Measurements from ENCODE around the gene RPS6KB2. TPM values are rescaled to one million over a fixed set of nuclear protein-coding genes. Genes with fewer than 3 reads are reported as not detected.
A peak's percentile ranks its signal among the peaks of the same experiment; 100 is the strongest.
"Not testable (repeated sequence)": the region's sequence is repeated elsewhere in the genome, so short reads cannot be mapped to it uniquely, and the experiment has no call there.

The RPS6KB2 gene
- total RNA-seq, 1 experiment from 2014 or later: 36.6 TPM

DNA sequence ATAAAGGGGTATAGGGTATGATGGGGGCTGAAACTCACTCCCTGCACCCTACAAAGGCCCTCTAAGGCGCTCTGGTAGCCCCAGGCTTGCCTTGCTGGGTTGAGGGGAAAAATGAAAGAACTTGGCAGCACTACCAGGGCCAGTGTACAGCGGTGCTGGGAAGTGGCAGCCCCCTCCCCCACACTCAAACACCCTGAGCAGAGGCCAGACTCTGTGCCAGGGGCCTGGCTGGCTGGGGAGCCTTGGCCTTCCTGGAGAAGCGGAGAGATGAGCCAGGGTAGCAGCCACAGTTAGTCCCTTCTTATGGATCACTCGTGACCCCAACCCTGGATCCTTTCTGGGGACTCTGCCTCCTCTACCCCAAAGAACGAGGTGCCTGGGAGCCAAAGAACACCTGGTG, 38.1 kb downstream of the RPS6KB2 start:
- DNase-seq (ENCODE audit: low read depth): no peak

DNA sequence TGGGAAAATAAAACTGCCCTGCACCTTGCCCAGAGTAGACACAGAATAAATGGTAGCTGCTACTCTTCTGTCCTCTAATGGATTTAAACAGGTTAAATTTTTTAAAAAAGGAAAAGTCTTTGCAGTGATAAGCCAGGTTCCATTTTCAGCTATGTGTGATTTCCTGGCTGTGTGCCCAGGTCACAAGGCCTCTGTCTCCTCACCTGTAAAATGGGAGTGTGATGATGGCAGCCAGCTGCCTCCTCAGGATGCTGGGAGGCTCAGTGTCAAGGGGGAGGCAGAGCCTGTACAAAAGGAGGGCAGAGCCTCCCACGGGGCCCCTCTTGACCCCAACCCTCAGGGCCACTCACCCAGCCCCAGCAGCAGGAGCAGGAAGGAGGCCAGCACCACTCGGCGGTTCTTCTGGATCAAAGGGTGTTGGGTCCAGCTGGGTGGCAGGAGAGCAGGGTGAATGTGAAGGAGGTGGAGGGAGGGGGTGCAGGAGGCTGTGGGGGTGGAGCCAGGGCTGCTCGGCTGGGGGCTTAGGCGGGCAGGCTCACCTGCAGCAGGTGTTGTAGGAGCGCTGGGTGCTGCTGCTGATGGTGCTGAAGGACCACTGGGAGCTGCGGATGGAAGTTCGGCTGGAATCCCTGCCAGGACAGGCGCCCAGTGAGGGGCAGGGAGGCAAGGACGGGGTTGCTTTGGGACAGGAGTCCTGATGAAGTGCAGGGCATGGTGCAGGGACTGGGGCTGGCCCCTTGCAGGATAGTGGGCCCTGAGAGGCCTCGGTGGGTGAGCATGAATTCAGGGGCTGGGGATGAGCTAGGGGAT, 38.9 kb downstream of the RPS6KB2 start:
- DNase-seq (ENCODE audit: low read depth): no peak

DNA sequence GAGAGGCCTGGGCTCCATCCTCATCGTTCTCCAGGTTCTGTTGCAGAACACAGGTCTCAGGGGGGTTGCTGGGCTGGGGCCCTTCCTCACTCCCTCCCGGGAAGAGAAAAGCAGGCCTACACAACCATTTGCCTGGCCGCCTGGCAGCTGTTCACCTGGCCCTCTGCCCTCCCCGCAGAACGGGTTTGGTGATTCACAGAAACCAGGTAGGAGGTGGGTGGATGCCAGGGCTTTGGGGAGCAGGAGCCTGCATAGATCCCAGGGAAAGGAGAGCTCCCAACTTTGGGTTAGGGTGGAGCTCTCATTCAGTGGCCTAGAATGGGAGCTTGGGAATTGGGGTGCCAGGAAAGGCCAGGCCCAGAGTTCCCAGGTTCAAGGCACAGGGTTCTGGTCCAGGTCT, 39.8 kb downstream of the RPS6KB2 start:
- DNase-seq (ENCODE audit: low read depth): peak; percentile 54

DNA sequence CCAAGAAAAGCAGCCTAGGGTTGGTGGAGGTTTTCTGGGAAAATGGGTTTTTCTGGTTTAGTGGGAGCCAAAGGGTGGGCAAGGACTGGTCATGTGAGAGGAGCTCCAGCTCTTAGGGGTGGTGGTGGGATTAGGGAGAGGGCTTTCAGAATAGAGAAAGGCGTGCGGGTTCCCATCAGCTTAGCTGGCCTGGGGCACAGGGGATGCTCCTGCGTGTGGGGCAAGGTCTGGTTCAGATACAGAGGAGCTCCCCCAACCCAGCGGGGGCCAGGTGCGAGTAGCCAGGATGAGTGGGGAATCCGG, 40.1 kb downstream of the RPS6KB2 start:
- DNase-seq (ENCODE audit: low read depth): no peak

DNA sequence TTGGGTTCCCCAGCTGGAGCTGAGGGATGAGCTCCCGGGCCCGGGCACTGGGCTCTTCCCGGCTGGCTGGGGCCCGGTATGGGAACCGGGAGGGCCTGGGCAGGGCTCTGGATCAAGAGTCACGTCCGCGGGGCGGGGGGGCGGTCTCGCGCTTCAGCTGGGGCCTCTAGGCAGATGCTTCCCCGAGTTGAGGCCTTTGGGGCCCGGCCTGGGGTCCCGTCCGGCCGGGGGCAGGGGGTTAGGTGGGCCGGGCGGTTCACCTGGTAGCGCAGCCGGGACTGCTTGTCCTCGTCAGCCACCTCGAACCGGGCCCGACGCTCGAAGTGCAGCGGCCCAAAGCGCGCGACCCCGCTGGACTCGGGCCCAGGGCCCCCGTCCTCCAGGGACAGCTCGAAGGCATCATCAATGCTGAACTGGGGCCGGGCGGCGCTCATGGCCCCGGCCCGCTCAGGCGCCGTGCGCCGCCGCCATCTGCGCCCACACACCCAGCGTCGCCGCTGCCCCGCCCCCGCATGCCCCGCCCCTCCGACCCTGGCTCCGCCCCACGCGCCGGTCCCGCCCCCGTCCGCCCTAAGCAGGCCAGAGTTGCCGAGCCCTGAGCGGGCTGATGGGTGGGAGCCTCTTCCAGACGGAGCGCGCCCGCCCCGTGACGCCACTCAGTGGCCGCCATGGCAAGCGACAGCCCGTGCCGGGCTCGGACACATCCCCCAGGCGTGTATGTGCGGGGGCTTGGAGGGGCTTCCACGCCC, 40.6 kb downstream of the RPS6KB2 start, which contains the start of gene TMEM134:
TSS of gene TMEM134 (minus strand) at position 493 of the 749 bp plus-strand sequence. CDS start at position 434, 59 bp downstream.
- DNase-seq (ENCODE audit: low read depth): peak; percentile 85

DNA sequence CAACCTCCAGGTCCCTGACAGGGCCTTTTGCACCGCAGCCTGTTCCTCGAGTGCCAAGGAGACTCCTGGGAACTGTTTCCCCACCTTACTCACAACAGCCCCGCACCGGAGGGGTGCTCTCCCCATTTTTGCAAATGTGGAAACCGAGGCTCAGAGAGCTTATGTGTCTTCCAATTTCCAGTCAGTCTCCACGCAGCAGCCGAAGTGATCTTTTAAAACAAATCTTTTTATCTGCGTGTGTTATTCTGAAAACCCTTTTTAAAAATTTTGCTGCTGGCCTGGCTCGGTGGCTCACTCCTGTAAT, 41.2 kb downstream of the RPS6KB2 start:
- DNase-seq (ENCODE audit: low read depth): no peak

DNA sequence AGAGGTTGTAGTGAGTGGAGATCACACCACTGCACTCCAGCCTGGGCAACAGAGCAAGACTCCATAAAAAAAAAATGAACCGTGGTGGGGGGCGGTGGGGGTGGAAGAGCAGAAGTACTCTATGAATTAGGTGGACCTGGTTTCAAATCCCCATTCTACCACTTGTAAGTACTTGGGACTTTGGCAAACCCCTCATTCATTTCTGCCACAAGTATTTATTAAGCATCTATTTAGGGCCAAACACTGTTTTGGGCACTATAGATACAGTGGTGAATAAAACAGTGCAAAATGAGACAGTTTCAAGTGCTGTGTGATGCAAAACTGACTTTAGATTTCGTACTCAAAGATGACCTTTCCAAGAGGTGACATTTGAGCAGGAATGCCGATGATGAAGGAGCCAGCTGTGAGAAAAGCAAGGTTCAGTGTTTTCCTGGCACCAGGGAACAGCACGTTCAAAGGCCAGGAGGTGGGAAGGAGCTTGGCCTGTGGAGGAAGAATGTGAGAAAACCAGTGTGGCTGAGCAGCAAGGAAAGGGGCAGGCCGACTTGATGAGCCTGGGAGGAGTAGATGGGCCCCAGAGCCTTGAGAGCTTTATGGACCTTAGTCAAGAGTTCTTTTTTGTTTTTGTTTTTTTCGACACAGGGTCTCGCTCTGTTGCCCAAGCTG, 42.2 kb downstream of the RPS6KB2 start:
- DNase-seq (ENCODE audit: low read depth): no peak

DNA sequence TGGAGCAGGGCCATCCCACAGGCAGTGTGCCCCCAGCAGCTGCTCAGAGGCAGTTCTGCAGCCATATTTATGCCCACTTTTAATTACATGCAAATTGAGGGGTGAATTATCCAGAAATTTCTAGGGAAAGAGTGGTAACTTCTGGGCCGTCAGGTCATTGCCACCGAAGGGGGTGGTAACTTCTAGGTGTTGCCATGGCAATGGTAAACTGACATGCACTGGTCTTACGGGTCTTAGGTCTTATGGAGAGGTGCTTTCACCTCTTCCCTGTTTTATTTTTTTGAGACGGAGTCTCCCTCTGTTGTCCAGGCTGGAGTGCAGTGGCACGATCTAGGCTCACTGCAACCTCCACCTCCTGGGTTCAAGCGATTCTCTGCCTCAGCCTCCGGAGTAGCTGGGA, 44.6 kb downstream of the RPS6KB2 start:
- DNase-seq (ENCODE audit: low read depth): no peak

DNA sequence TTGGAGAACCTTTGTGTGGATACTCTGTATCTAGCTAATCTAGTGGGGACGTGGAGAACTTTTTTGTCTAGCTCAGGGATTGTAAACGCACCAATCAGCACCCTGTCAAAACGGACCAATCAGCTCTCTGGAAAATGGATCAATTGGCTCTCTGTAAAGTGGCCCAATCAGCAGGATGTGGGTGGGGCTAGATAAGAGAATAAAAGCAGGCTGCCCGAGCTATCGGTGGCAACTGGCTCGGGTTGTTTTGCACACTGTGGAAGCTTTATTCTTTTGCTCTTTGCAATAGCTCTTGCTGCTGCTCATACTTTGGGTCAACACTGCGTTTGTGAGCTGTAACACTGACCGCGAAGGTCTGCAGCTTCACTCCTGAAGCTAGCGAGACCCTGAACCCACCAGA, 48.4 kb downstream of the RPS6KB2 start:
- not testable (repeated sequence) for DNase-seq (ENCODE audit: low read depth)

DNA sequence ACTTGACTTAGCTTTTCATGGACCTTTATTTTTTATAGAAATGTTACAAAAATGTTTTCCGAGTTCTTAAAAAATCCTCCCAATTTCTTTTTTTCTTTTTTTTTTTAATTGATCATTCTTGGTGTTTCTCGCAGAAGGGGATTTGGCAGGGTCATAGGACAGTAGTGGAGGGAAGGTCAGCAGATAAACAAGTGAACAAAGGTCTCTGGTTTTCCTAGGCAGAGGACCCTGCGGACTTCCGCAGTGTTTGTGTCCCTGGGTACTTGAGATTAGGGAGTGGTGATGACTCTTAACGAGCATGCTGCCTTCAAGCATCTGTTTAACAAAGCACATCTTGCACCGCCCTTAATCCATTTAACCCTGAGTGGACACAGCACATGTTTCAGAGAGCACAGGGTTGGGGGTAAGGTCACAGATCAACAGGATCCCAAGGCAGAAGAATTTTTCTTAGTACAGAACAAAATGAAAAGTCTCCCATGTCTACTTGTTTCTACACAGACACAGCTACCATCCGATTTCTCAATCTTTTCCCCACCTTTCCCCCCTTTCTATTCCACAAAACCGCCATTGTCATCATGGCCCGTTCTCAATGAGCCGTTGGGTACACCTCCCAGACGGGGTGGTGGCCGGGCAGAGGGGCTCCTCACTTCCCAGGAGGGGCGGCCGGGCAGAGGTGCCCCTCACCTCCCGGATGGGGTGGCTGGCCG, 49.2 kb downstream of the RPS6KB2 start:
- not testable (repeated sequence) for DNase-seq (ENCODE audit: low read depth)

DNA sequence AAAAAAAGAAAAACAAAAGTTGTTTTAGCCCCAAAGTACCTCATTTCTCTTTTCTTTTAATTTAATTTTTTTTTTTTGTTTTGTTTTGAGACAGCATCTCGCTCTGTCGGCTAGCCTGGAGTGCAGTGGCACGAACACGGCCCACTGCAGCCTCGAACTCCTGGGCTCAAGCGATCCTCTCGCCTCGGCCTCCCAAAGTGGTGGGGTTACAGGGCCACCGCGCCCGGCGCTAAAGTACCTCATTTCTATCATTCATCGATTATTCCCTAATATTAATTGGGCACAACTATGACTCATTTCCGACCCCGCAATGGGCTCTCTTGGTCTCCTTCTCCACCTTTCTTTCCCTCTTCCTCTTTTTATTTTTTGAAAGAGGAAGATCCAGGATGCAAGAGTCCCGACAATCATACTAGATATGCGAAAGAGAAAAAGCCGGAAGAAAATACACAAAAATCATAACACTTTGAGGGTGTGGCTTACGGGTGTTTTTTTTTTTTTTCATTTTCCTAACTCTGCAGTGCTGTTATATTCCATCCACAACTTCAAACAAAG, 54.1 kb downstream of the RPS6KB2 start:
- DNase-seq (ENCODE audit: low read depth): no peak

DNA sequence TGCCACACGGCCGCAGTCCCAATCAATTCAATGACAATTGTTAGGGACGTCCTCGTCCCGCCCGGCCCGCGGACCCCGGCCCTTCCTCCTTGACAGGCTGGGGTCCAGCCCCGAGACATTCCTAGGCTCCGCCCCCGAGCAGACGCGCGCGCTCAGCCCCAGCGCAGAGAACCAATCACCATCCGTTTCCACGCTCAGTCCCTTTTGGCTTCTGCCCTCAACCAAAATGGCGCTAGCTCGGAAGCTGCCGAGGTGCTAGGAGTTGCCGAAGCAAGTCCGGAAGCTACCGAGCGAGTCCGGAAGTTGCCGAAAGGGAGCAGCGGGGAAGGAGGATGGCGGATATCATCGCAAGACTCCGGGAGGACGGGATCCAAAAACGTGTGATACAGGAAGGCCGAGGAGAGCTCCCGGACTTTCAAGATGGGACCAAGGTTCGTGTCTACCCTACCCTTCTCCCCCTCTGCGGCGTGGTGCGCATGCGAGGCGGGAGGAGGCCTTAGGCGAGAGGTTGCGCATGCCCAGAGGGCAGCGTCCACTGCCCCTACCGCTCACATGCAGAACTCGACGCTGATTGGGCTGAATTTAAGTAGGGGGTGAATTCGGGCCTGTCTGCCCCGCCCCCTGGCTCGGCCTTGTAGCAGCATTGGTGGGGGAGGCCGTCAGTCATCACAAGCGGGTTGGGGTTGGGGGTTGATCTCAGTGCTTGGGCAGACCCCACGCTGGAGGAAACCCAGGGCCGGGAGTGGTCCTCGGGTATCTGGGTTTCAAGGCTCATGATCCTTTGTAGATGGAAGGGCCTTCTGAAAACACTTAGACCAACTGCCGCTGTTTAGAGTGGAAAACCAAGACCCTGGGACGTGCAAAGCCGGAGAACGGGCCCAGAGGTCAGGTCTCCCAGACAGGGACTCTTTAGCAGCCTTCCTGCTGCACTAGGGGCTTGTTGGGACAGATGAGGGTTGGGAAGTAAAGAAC, 54.8 kb downstream of the RPS6KB2 start, which contains the start of gene AIP:
TSS of gene AIP (plus strand) at position 200 of the 972 bp plus-strand sequence. CDS start at position 333, 133 bp downstream.
- peak; percentile 98 for DNase-seq (ENCODE audit: low read depth)

DNA sequence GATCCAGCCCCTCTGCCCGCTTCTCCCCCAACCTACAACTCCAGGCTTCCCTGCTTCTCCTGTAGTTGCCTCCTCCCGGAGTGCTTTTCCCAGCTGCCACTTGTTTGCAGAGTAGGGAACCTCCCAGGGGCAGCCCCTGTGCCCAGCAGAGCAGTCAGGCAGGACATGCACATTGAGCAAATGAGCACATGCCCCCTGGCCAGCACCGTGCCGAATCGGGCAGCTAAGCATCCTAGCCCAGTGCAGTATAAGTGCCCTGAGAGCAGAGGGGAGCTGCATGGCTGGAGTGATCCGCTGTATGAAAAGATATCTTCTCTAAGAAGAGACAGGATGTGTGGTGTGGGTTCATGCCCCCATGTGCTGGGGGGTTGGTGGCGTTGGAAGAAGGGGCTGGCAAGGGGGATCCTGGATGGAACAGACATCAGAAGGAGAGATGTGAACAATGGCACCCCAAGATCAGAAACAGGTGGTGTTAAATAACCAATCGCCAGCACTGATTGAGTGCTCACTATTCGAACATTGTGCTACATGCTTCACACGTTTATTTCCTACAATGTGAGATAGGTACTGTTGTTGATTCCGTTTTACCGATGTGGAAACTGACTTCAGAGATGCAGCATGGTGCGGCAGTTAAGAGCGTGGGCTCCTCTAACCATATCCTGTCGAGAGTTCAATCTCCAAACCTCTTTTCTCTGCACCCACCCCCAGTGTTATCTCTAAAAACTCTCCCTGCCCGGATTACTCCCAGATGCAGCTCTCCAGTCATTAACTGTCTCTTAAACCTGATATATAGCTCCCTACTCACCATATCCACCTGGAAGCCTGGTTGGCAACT, 55.8 kb downstream of the RPS6KB2 start:
- no peak for DNase-seq (ENCODE audit: low read depth)

DNA sequence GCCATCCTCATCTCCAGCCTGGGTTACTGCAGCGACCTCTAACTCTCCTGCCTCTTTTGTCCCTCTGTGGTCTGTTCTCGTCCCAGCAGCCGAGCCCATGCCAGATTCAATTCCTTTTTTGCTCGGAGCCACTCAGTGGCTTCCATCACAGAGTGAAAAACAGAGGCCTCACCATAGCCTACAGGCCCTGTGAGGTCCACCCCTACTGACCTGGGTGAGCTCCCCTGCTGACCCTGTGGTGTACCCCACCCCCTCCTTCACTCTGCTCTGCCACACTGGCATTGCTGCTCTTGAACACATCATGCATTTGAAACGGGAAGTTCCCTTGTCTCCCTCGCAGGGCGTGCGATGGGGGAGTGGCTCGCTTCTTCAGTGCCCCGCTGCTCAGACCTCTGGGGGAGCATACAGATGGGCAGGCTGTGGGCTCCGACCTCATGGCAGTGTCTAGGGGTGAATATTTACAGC, 56.6 kb downstream of the RPS6KB2 start:
- no peak for DNase-seq (ENCODE audit: low read depth)

Other genes starting within 250 kb of the RPS6KB2 start
- gene GRK2, start 162.0 kb upstream of the RPS6KB2 start, total RNA-seq (2014; rRNA removed; shearing (Covaris generic)): 21.8 and 39.3 TPM in 2 replicates
- 9.8 and 14.9 TPM in 2 replicates for gene ANKRD13D, start 139.2 kb upstream of the RPS6KB2 start, total RNA-seq (2014; rRNA removed; shearing (Covaris generic))
- gene SSH3, start 125.0 kb upstream of the RPS6KB2 start, total RNA-seq (2014; rRNA removed; shearing (Covaris generic)): 17.5 and 18.4 TPM in 2 replicates
- 127 and 137 TPM in 2 replicates for gene POLD4, start 74.9 kb upstream of the RPS6KB2 start, total RNA-seq (2014; rRNA removed; shearing (Covaris generic))
- 16.2 and 22.6 TPM in 2 replicates for gene CLCF1, start 54.9 kb upstream of the RPS6KB2 start, total RNA-seq (2014; rRNA removed; shearing (Covaris generic))
- gene RAD9A, start 36.5 kb upstream of the RPS6KB2 start, total RNA-seq (2014; rRNA removed; shearing (Covaris generic)): 7.3 and 13.3 TPM in 2 replicates
- 223 and 247 TPM in 2 replicates for gene PPP1CA, start 26.6 kb upstream of the RPS6KB2 start, total RNA-seq (2014; rRNA removed; shearing (Covaris generic))
- gene TBC1D10C, start 24.4 kb upstream of the RPS6KB2 start, total RNA-seq (2014; rRNA removed; shearing (Covaris generic)): not detected in 2 replicates
- gene CARNS1, start 12.8 kb upstream of the RPS6KB2 start, total RNA-seq (2014; rRNA removed; shearing (Covaris generic)): 0.22 TPM in 1 of 2 replicates, not detected in the other
- gene PTPRCAP, start 9.2 kb downstream of the RPS6KB2 start, total RNA-seq (2014; rRNA removed; shearing (Covaris generic)): 0.20 and 0.47 TPM in 2 replicates
- 79.7 and 137 TPM in 2 replicates for gene CORO1B, start 15.0 kb downstream of the RPS6KB2 start, total RNA-seq (2014; rRNA removed; shearing (Covaris generic))
- not detected in 2 replicates for gene GPR152, start 24.2 kb downstream of the RPS6KB2 start, total RNA-seq (2014; rRNA removed; shearing (Covaris generic))
- gene CABP4, start 26.9 kb downstream of the RPS6KB2 start, total RNA-seq (2014; rRNA removed; shearing (Covaris generic)): 6.9 and 9.0 TPM in 2 replicates
- 13.5 and 16.1 TPM in 2 replicates for gene TMEM134, start 40.8 kb downstream of the RPS6KB2 start, total RNA-seq (2014; rRNA removed; shearing (Covaris generic))
- gene AIP, start 54.5 kb downstream of the RPS6KB2 start, total RNA-seq (2014; rRNA removed; shearing (Covaris generic)): 65.7 and 81.6 TPM in 2 replicates
- 18.7 and 36.7 TPM in 2 replicates for gene PITPNM1, start 76.9 kb downstream of the RPS6KB2 start, total RNA-seq (2014; rRNA removed; shearing (Covaris generic))
- 63.8 and 71.7 TPM in 2 replicates for gene CDK2AP2, start 79.7 kb downstream of the RPS6KB2 start, total RNA-seq (2014; rRNA removed; shearing (Covaris generic))
- gene CABP2, start 95.0 kb downstream of the RPS6KB2 start, total RNA-seq (2014; rRNA removed; shearing (Covaris generic)): not detected in 2 replicates
- 436 and 441 TPM in 2 replicates for gene GSTP1, start 155.3 kb downstream of the RPS6KB2 start, total RNA-seq (2014; rRNA removed; shearing (Covaris generic))
- gene NDUFV1, start 178.4 kb downstream of the RPS6KB2 start, total RNA-seq (2014; rRNA removed; shearing (Covaris generic)): 118 and 153 TPM in 2 replicates
- 2.6 and 5.7 TPM in 2 replicates for gene NUDT8, start 201.4 kb downstream of the RPS6KB2 start, total RNA-seq (2014; rRNA removed; shearing (Covaris generic))
- not detected in 2 replicates for gene TBX10, start 211.3 kb downstream of the RPS6KB2 start, total RNA-seq (2014; rRNA removed; shearing (Covaris generic))
- 0.91 TPM in 2 replicates for gene ACY3, start 222.2 kb downstream of the RPS6KB2 start, total RNA-seq (2014; rRNA removed; shearing (Covaris generic))
- gene ALDH3B2, start 246.1 kb downstream of the RPS6KB2 start, total RNA-seq (2014; rRNA removed; shearing (Covaris generic)): not detected in 2 replicates